ENCODE data around the gene PJA2.

PJA2 gene

GRCh38 chr5:109407913-109408312, 1.9 kb downstream of the PJA2 start:
- no peak for DNase-seq

- DNase-seq, result no peak
Observed at GRCh38 chr5:109406719-109407118, 3.1 kb downstream of the PJA2 start.

GRCh38 chr5:109404428-109404960, 5.3 kb downstream of the PJA2 start:
- no peak for DNase-seq

GRCh38 chr5:109403469-109403868, 6.3 kb downstream of the PJA2 start:
- no peak for DNase-seq

GRCh38 chr5:109399092-109399759, 10.5 kb downstream of the PJA2 start:
- DNase-seq, result no peak

- DNase-seq, result no peak
Observed at GRCh38 chr5:109396965-109397364, 12.8 kb downstream of the PJA2 start.

- DNase-seq, result no peak
Observed at GRCh38 chr5:109394806-109395205, 15.0 kb downstream of the PJA2 start.

GRCh38 chr5:109390188-109390587, 19.6 kb downstream of the PJA2 start:
- no peak for DNase-seq

GRCh38 chr5:109388407-109388806, 21.4 kb downstream of the PJA2 start:
- DNase-seq, result no peak

GRCh38 chr5:109387408-109387974, 22.3 kb downstream of the PJA2 start:
- no peak for DNase-seq

GRCh38 chr5:109378095-109378494, 31.7 kb downstream of the PJA2 start:
- no peak for DNase-seq

- no peak for DNase-seq
Observed at GRCh38 chr5:109374625-109375024, 35.1 kb downstream of the PJA2 start.

- DNase-seq, result no peak
Observed at GRCh38 chr5:109373932-109374331, 35.8 kb downstream of the PJA2 start.

GRCh38 chr5:109370343-109370742, 39.4 kb downstream of the PJA2 start:
- no peak for DNase-seq

GRCh38 chr5:109365653-109366052, 44.1 kb downstream of the PJA2 start:
- no peak for DNase-seq

- DNase-seq, result no peak
Observed at GRCh38 chr5:109364977-109365376, 44.8 kb downstream of the PJA2 start.

- no peak for DNase-seq
Observed at GRCh38 chr5:109359642-109360041, 50.1 kb downstream of the PJA2 start.

GRCh38 chr5:109357807-109358206, 52.0 kb downstream of the PJA2 start:
- no peak for DNase-seq

GRCh38 chr5:109354761-109355160, 55.0 kb downstream of the PJA2 start:
- no peak for DNase-seq

- DNase-seq, result no peak
Observed at GRCh38 chr5:109351988-109352864, 57.5 kb downstream of the PJA2 start.

- no peak for DNase-seq
Observed at GRCh38 chr5:109350537-109351270, 59.1 kb downstream of the PJA2 start.

- DNase-seq, result no peak
Observed at GRCh38 chr5:109349388-109349787, 60.4 kb downstream of the PJA2 start.

Data from amniotic stem cell (primary cell).